Omental fat pad (tissue), 4 donors: ENCODE results near the gene CT45A6. TPM values are rescaled to one million over a fixed set of nuclear protein-coding genes. Genes with fewer than 3 reads are reported as not detected.
"Not testable (repeated sequence)": the region's sequence is repeated elsewhere in the genome, so short reads cannot be mapped to it uniquely, and the experiment has no call there.

Experiments used
- ATAC-seq: fragments of 150-250 bp; one replicate; pipeline ENCODE4 v1.9.1; 2016; ENCODE audit warnings: mild to moderate bottlenecking, moderate library complexity; ENCODE audit not compliant: low FRiP score
- DNase-seq: peaks from one replicate; pipeline ENCODE4 v3.0.0-alpha.2; 2019; ENCODE audit warnings: low spot score
- total RNA-seq, 4 donors: library from RNA; depleted of rRNA; stranded (reverse); fragments of >200 nt; gene quantifications; one replicate each; pipeline ENCODE4 v1.1.0, GENCODE V29; 2016

CT45A6 gene
- total RNA-seq = not detected

GRCh38 chrX:135802687-135803086 lies at the start of gene CT45A6:
TSS of gene CT45A6 (minus strand) at chrX:135802787. CDS start at chrX:135798993, 3,794 bp downstream.
- DNase-seq, ATAC-seq: not testable (repeated sequence)

GRCh38 chrX:135837180-135837579 lies 34.6 kb upstream of the CT45A6 start, which contains the start of gene CT45A7:
TSS of gene CT45A7 (minus strand) at chrX:135837280. CDS start at chrX:135833533, 3,747 bp downstream.
- not testable (repeated sequence) for ATAC-seq, DNase-seq

- DNase-seq = not testable (repeated sequence)
Observed at GRCh38 chrX:135819912-135820311, 17.3 kb upstream of the CT45A6 start, which contains the start of gene CT45A2. TSS of gene CT45A2 (minus strand) at chrX:135820012. CDS start at chrX:135816265, 3,747 bp downstream.

GRCh38 chrX:135785403-135785802 lies 17.2 kb downstream of the CT45A6 start, which contains the start of gene CT45A5:
TSS of gene CT45A5 (minus strand) at chrX:135785503. CDS start at chrX:135781729, 3,774 bp downstream.
- not testable (repeated sequence) for DNase-seq, ATAC-seq

More at GRCh38 chrX:135819912-135820311, 17.3 kb upstream of the CT45A6 start, which contains the start of gene CT45A2:
- not testable (repeated sequence) for ATAC-seq

GRCh38 chrX:135768091-135768490 lies 34.5 kb downstream of the CT45A6 start, which contains the start of gene CT45A3:
TSS of gene CT45A3 (minus strand) at chrX:135768191. CDS start at chrX:135764444, 3,747 bp downstream.
- not testable (repeated sequence) for DNase-seq, ATAC-seq

GRCh38 chrX:135744739-135745138 lies 57.8 kb downstream of the CT45A6 start:
- not testable (repeated sequence) for ATAC-seq, DNase-seq

Other genes with a start within 250 kb of the CT45A6 start
- not detected for gene CT45A1, start 89.1 kb downstream of the CT45A6 start, total RNA-seq
- not detected for gene CT45A3, start 34.6 kb downstream of the CT45A6 start, total RNA-seq
- gene CT45A5, start 17.3 kb downstream of the CT45A6 start, total RNA-seq = not detected
- not detected for gene CT45A2, start 17.2 kb upstream of the CT45A6 start, total RNA-seq
- not detected for gene CT45A7, start 34.5 kb upstream of the CT45A6 start, total RNA-seq
- gene CT45A8, start 51.8 kb upstream of the CT45A6 start, total RNA-seq = not detected
- not detected for gene CT45A9, start 69.0 kb upstream of the CT45A6 start, total RNA-seq
- gene CT45A10, start 90.7 kb upstream of the CT45A6 start, total RNA-seq = not detected
- gene SAGE1, start 90.9 kb upstream of the CT45A6 start, total RNA-seq = not detected
- 10 to 100 TPM; 24.1 to 30.6 (median 25.4) TPM for gene MMGT1, start 171.2 kb upstream of the CT45A6 start, total RNA-seq
- gene SLC9A6, start 182.6 kb upstream of the CT45A6 start, total RNA-seq = 10 to 100 TPM in 3 of 4 donors, 1 to 10 TPM in 1; 9.5 to 18.6 (median 10.8) TPM